Chondrocyte (in vitro differentiated cells): ENCODE data around the gene RAB38. TPM values are rescaled to one million over a fixed set of nuclear protein-coding genes. Genes with fewer than 3 reads are reported as not detected.
A peak's percentile ranks its signal among the peaks of the same experiment; 100 is the strongest.

ENCODE experiments used
- DNase-seq: peaks from one replicate; pipeline ENCODE4 v3.0.0; 2021; ENCODE audit warnings: mixed read lengths, low spot score
- H3K27ac Mint-ChIP-seq: one replicate; pipeline ENCODE4 v1.8.0; 2021; ENCODE audit warnings: mild to moderate bottlenecking, moderate library complexity, mixed read lengths; ENCODE audit not compliant: unreplicated experiment
- H3K27me3 Mint-ChIP-seq: 2 replicates; pipeline ENCODE4 v1.8.0; 2021; ENCODE audit warnings: low read depth, mixed read lengths
- H3K36me3 Mint-ChIP-seq: 2 replicates; pipeline ENCODE4 v1.8.0; 2021; ENCODE audit warnings: low read depth, mixed read lengths
- H3K4me1 Mint-ChIP-seq: 2 replicates; pipeline ENCODE4 v1.8.0; 2021; ENCODE audit warnings: low read depth, mild to moderate bottlenecking, mixed read lengths
- H3K4me3 Mint-ChIP-seq: one replicate; pipeline ENCODE4 v1.8.0; 2021; ENCODE audit warnings: mild to moderate bottlenecking, moderate library complexity, mixed read lengths; ENCODE audit not compliant: unreplicated experiment
- H3K9me3 Mint-ChIP-seq: 2 replicates; pipeline ENCODE4 v1.8.0; 2021; ENCODE audit warnings: low read depth, mixed read lengths
- CTCF ChIP-seq: fragments of 200-600 bp; sonication (generic); IDR thresholded peaks from 2 replicates; pipeline ENCODE4 v1.5.0; 2021; ENCODE audit warnings: antibody characterized with exemption, mild to moderate bottlenecking, moderate library complexity
- total RNA-seq: library from RNA; stranded (reverse); gene quantifications from 3 replicates; pipeline ENCODE4 v1.2.1, GENCODE V29; 2021

The RAB38 gene
- total RNA-seq, 1 donor from 2014 or later, result not detected

GRCh38 chr11:88106666-88107065, 68.6 kb downstream of the RAB38 start:
- no peaks in the 10 kb centered on the region for H3K4me1 Mint-ChIP-seq
- no peak for DNase-seq
- TF ChIP-seq CTCF, result no peak
- H3K36me3 Mint-ChIP-seq, result no peaks in the 10 kb centered on the region
- no peak overlapping the region for H3K27ac Mint-ChIP-seq
- H3K9me3 Mint-ChIP-seq, result peaks cover 23% of the 10 kb centered on the region
- peaks cover 4% of the 10 kb centered on the region for H3K27me3 Mint-ChIP-seq
- no peak overlapping the region for H3K4me3 Mint-ChIP-seq

GRCh38 chr11:88105951-88106350, 69.3 kb downstream of the RAB38 start:
- Mint-ChIP-seq H3K4me1 (no peaks in the 10 kb centered on the region), H3K27me3 (peaks cover 4% of the 10 kb centered on the region), H3K36me3 (no peaks in the 10 kb centered on the region), H3K9me3 (peaks cover 23% of the 10 kb centered on the region), H3K4me3 (no peak overlapping the region), H3K27ac (no peak overlapping the region)
- TF ChIP-seq CTCF, result no peak
- no peak for DNase-seq

GRCh38 chr11:88105526-88105925, 69.7 kb downstream of the RAB38 start:
- TF ChIP-seq CTCF, result no peak
- Mint-ChIP-seq H3K36me3 (no peaks in the 10 kb centered on the region), H3K27me3 (peaks cover 4% of the 10 kb centered on the region), H3K9me3 (peaks cover 23% of the 10 kb centered on the region), H3K4me3 (no peak overlapping the region), H3K4me1 (no peaks in the 10 kb centered on the region), H3K27ac (no peak overlapping the region)
- no peak for DNase-seq

- H3K36me3 Mint-ChIP-seq, result no peaks in the 10 kb centered on the region
- H3K4me3 Mint-ChIP-seq, result no peak overlapping the region
- H3K9me3 Mint-ChIP-seq, result peaks cover 18% of the 10 kb centered on the region
- peaks cover 4% of the 10 kb centered on the region for H3K27me3 Mint-ChIP-seq
- no peak for DNase-seq
- H3K27ac Mint-ChIP-seq, result no peak overlapping the region
- TF ChIP-seq CTCF, result no peak
- H3K4me1 Mint-ChIP-seq, result no peaks in the 10 kb centered on the region
Measured at GRCh38 chr11:88104408-88104807, 70.8 kb downstream of the RAB38 start.

GRCh38 chr11:88103337-88104206, 71.7 kb downstream of the RAB38 start:
- Mint-ChIP-seq H3K36me3 (no peaks in the 10 kb centered on the region), H3K4me3 (no peak overlapping the region), H3K4me1 (no peaks in the 10 kb centered on the region), H3K9me3 (peaks cover 11% of the 10 kb centered on the region), H3K27ac (no peak overlapping the region), H3K27me3 (peaks cover 4% of the 10 kb centered on the region)
- DNase-seq, result no peak
- peak; percentile 73 for TF ChIP-seq CTCF
